ENCODE measurements around the gene PDLIM4. TPM values are rescaled to one million over a fixed set of nuclear protein-coding genes. Genes with fewer than 3 reads are reported as not detected.

PDLIM4 gene
- total RNA-seq, 2 donors from 2014 or later, result 13.4 to 96.7 TPM

- no peak for TF ChIP-seq CTCF (IDR thresholded peaks at IDR 0.05)
- peak; percentile 38 for DNase-seq (ENCODE audit: low spot score)
- Histone ChIP-seq H3K4me3 (no peak overlapping the region), H3K4me1 (no peaks in the 10 kb centered on the region), H3K27ac (no peak overlapping the region), H3K36me3 (no peaks in the 10 kb centered on the region), H3K27me3 (no peaks in the 10 kb centered on the region), H3K9me3 (no peaks in the 10 kb centered on the region)
Observed at GRCh38 chr5:132281856-132282614, 24.5 kb downstream of the PDLIM4 start.

GRCh38 chr5:132283423-132284043 lies 26.0 kb downstream of the PDLIM4 start:
- H3K27ac ChIP-seq, result no peak overlapping the region
- peak; percentile 42 to 66 for TF ChIP-seq CTCF (IDR thresholded peaks at IDR 0.05)
- H3K36me3 ChIP-seq, result no peaks in the 10 kb centered on the region
- peak; percentile 58 for DNase-seq (ENCODE audit: low spot score)
- no peaks in the 10 kb centered on the region for H3K9me3 ChIP-seq
- H3K4me1 ChIP-seq, result no peaks in the 10 kb centered on the region
- no peaks in the 10 kb centered on the region for H3K27me3 ChIP-seq
- H3K4me3 ChIP-seq, result no peak overlapping the region

GRCh38 chr5:132289097-132289496 lies 31.6 kb downstream of the PDLIM4 start:
- Histone ChIP-seq H3K27me3 (no peaks in the 10 kb centered on the region), H3K36me3 (no peaks in the 10 kb centered on the region), H3K9me3 (no peaks in the 10 kb centered on the region), H3K4me3 (no peak overlapping the region), H3K27ac (no peak overlapping the region), H3K4me1 (peaks cover 0 to 9% of the 10 kb centered on the region in 2 donors)
- TF ChIP-seq CTCF (IDR thresholded peaks at IDR 0.05), result no peak
- DNase-seq (ENCODE audit: low spot score), result peak; percentile 23

GRCh38 chr5:132291026-132291425 lies 33.5 kb downstream of the PDLIM4 start:
- DNase-seq (ENCODE audit: low spot score), result peak; percentile 9
- peaks cover 0 to 24% of the 10 kb centered on the region in 2 donors for H3K4me1 ChIP-seq
- no peak for TF ChIP-seq CTCF (IDR thresholded peaks at IDR 0.05)
- H3K27me3 ChIP-seq, result no peaks in the 10 kb centered on the region
- H3K4me3 ChIP-seq, result no peak overlapping the region
- no peaks in the 10 kb centered on the region for H3K9me3 ChIP-seq
- H3K27ac ChIP-seq, result no peak overlapping the region
- H3K36me3 ChIP-seq, result no peaks in the 10 kb centered on the region

- Histone ChIP-seq H3K27ac (peak overlapping the region; percentile 93 to 99), H3K9me3 (no peaks in the 10 kb centered on the region), H3K27me3 (no peaks in the 10 kb centered on the region), H3K36me3 (no peaks in the 10 kb centered on the region), H3K4me1 (peaks cover 0 to 34% of the 10 kb centered on the region in 2 donors), H3K4me3 (peak overlapping the region; percentile 56 to 58)
- DNase-seq (ENCODE audit: low spot score), result peak; percentile 89
- TF ChIP-seq CTCF (IDR thresholded peaks at IDR 0.05), result peak in 1 of 2 donors; percentile 44
Observed at GRCh38 chr5:132293066-132293991, 35.8 kb downstream of the PDLIM4 start.

Measured in right atrium auricular region (tissue), 2 donors.